ENCODE results near the gene SIRT7. TPM values are rescaled to one million over a fixed set of nuclear protein-coding genes. Genes with fewer than 3 reads are reported as not detected.

Gene SIRT7
- total RNA-seq, 1 experiment from 2014 or later, result 24.2 TPM

GRCh38 chr17:81923302-81924260 is 5.6 kb upstream of the SIRT7 start:
- Mint-ChIP-seq H3K4me3 (peak overlapping the region; percentile 60), H3K27me3 (ENCODE audit: low read depth) (no peaks in the 10 kb centered on the region), H3K4me1 (peaks cover 29% of the 10 kb centered on the region), H3K36me3 (peaks cover 10% of the 10 kb centered on the region), H3K9me3 (no peaks in the 10 kb centered on the region), H3K27ac (peak overlapping the region; percentile 94; the same call in 1 of the 2 replicates)
- ATAC-seq, result peak; percentile 7
- POLR2A ChIA-PET, result interaction anchor here (0.5 to 2.5 kb wide), 7 partner anchors 8 to 100 kb away, joined by 3 to 9 read pairs (median 6); partner anchors contain the start of genes ANAPC11, CENPX and LRRC45
- no peak for TF ChIP-seq ELF4 (CRISPR knock-in tag; IDR thresholded peaks at IDR 0.05; ENCODE audit: low read depth)
- no peak for TF ChIP-seq EMX1 (CRISPR knock-in tag; IDR thresholded peaks at IDR 0.05)
- TF ChIP-seq ZNF263 (CRISPR knock-in tag; IDR thresholded peaks at IDR 0.05; ENCODE audit: low read depth), result no peak
- TF ChIP-seq ZNF671 (CRISPR knock-in tag; IDR thresholded peaks at IDR 0.05), result no peak
- peak; percentile 42 for TF ChIP-seq NFYB (CRISPR knock-in tag; conservative IDR thresholded peaks at IDR 0.05; ENCODE audit: low read depth)
- TF ChIP-seq, protein P1, sequence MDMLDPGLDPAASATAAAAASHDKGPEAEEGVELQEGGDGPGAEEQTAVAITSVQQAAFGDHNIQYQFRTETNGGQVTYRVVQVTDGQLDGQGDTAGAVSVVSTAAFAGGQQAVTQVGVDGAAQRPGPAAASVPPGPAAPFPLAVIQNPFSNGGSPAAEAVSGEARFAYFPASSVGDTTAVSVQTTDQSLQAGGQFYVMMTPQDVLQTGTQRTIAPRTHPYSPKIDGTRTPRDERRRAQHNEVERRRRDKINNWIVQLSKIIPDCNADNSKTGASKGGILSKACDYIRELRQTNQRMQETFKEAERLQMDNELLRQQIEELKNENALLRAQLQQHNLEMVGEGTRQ (CRISPR knock-in tag; IDR thresholded peaks at IDR 0.05), result peak; percentile 27; the same call in 1 of the 2 replicates
- no peak for TF ChIP-seq FOXP1 (CRISPR knock-in tag; IDR thresholded peaks at IDR 0.05; ENCODE audit: borderline replicate concordance)
- TF ChIP-seq, protein P2, sequence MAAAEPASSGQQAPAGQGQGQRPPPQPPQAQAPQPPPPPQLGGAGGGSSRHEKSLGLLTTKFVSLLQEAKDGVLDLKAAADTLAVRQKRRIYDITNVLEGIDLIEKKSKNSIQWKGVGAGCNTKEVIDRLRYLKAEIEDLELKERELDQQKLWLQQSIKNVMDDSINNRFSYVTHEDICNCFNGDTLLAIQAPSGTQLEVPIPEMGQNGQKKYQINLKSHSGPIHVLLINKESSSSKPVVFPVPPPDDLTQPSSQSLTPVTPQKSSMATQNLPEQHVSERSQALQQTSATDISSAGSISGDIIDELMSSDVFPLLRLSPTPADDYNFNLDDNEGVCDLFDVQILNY (CRISPR knock-in tag; IDR thresholded peaks at IDR 0.05), result no peak
- no peak for TF ChIP-seq ESRRA (CRISPR knock-in tag; IDR thresholded peaks at IDR 0.05; ENCODE audit: borderline replicate concordance)
- no peak for TF ChIP-seq IRF2 (CRISPR knock-in tag; IDR thresholded peaks at IDR 0.05; ENCODE audit: borderline replicate concordance, low read depth)
- TF ChIP-seq NR1H2 (CRISPR knock-in tag; IDR thresholded peaks at IDR 0.05), result no peak
- 0 out of 2 replicates have a peak, but pooled peaks have one; percentile 30 for TF ChIP-seq SP1 (CRISPR knock-in tag; conservative IDR thresholded peaks at IDR 0.05)
- no peak for TF ChIP-seq CBFB (CRISPR knock-in tag; IDR thresholded peaks at IDR 0.05; ENCODE audit: low read depth)
- TF ChIP-seq NFE2L1 (CRISPR knock-in tag; IDR thresholded peaks at IDR 0.05), result peak; percentile 98
- 0 out of 2 replicates have a peak, but pooled peaks have one; percentile 10 for TF ChIP-seq ZNF423 (CRISPR knock-in tag; IDR thresholded peaks at IDR 0.05)
- no peak for TF ChIP-seq ZNF317 (CRISPR knock-in tag; IDR thresholded peaks at IDR 0.05; ENCODE audit: borderline replicate concordance, low read depth)
- peak; percentile 68 for DNase-seq (ENCODE audit: low spot score)
- CTCF ChIA-PET, result interaction anchor here (0.5 to 2.9 kb wide), 16 partner anchors 13 to 114 kb away, joined by 3 to 15 read pairs (median 4); partner anchors contain the start of genes DCXR and PCYT2

DNA sequence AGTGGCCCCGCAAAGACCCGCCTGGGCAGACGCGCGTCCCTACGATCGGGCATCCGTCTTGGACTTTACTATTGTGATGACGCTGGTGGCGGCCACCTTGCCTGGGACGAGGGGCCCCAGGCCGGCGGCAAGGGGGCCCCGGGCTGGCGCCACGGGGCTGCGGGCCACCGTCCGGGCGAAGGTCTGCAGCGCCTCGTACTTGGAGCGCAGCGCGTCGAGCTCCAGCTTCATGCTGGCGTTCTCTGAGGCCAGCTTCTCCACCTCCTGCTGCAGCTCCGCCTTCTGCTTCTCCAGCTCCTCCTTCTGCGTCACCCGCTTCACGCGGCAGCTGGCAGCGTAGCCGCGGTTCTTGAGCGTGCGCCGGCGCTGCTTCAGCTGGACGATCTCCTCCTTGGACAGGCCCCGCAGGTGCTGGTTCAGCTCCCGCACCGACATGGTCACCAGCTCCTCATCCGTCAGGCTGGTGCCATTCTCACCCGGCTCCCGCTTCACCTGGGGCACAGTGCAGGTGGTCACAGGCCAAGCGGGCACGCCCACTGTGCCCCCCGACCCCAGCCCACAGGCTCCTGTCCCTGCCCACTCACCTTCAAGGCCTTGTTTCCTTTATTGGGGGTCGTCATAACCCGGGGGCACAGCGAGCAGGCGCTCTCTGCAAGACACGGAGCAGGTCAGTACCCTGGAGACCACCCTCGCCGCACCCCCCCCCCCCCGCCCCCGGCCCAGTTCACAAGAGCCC is 4.8 kb upstream of the SIRT7 start:
- Mint-ChIP-seq H3K4me1 (peaks cover 34% of the 10 kb centered on the region), H3K36me3 (peaks cover 10% of the 10 kb centered on the region), H3K4me3 (peak overlapping the region; percentile 12; the same call in 1 of the 2 replicates), H3K27me3 (ENCODE audit: low read depth) (no peaks in the 10 kb centered on the region), H3K27ac (peak overlapping the region; percentile 79), H3K9me3 (no peaks in the 10 kb centered on the region)
- ChIA-PET POLR2A (interaction anchor here (1.3 to 2.5 kb wide), 5 partner anchors 9 to 101 kb away, joined by 4 to 9 read pairs (median 7); partner anchors contain the start of genes CENPX and LRRC45), CTCF (interaction anchor here (0.5 to 2.5 kb wide), 10 partner anchors 12 to 558 kb away, joined by 3 to 15 read pairs (median 4); partner anchors contain the start of genes DCXR and PCYT2)
- ATAC-seq (no peak), DNase-seq (ENCODE audit: low spot score) (no peak)
- TF ChIP-seq, protein P3, sequence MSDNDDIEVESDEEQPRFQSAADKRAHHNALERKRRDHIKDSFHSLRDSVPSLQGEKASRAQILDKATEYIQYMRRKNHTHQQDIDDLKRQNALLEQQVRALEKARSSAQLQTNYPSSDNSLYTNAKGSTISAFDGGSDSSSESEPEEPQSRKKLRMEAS (CRISPR knock-in tag; IDR thresholded peaks at IDR 0.05), result no peak
- peak; percentile 25; the same call in 1 of the 2 replicates for TF ChIP-seq HMGXB4 (CRISPR knock-in tag; IDR thresholded peaks at IDR 0.05)
